NCI-H526 treated with DMSO at 0.1 percent for 48 hours (cell line): ENCODE results near the gene CAPN11.
"Not testable (repeated sequence)": the region's sequence is repeated elsewhere in the genome, so short reads cannot be mapped to it uniquely, and the experiment has no call there.

Source experiments
- DNase-seq: peaks from one replicate; lab custom pipeline; 2025; lab: John Stamatoyannopoulos, UW

CAPN11 gene

DNA sequence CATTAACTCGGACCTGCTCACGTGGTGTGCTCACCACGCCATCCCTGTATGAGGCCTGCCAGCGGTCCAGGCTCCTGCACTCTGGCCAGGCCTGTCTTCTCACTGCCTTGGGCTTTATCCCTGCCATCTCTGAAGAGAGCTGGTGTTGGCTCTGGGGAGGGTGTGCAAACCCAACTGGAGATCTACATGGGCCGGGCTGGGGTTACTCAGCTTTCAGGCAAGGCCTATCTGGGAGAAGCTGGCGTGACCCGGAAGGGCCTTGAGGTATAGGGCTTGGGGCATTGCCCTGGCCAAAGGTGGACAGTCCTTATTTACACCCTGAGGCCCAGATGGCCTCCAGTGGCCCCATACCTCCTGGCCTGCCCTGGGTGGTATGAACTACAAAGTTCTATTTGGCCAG is 69.8 kb downstream of the CAPN11 start:
- no peak for DNase-seq

DNA sequence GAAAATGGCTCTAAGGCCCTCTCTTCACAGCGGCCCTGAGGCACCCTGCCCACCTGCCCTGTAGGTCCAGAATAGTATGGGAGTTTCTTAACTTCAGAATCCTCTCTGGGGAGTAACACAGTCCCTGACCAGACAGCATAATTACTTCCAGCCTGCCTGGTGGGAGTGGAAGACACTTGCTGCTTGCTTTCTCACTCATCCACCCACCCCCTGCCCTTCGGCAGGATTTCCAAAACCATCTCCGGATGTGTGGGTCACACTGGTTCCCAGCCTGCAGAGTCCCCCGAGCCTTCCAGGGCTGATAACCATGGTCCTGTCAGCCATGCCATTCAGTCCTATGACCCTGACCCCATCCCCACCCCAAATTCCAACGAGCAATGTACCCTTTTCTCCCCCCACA is 70.2 kb downstream of the CAPN11 start:
- no peak for DNase-seq

DNA sequence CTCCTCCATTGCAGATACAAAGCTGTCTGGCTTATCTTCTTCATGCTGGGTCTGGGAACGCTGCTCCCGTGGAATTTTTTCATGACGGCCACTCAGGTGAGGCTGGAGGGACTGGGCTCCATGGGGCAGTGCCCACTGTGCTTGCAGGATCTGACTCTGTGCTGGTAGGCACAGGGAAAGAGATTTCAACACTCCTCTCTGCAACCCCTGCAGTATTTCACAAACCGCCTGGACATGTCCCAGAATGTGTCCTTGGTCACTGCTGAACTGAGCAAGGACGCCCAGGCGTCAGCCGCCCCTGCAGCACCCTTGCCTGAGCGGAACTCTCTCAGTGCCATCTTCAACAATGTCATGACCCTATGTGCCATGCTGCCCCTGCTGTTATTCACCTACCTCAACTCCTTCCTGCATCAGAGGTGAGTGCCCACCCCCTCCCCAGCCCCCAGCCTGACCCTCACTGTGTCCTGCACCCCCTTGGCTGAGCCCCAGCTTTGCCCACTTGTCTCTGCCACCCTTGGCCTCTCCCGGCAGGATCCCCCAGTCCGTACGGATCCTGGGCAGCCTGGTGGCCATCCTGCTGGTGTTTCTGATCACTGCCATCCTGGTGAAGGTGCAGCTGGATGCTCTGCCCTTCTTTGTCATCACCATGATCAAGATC is 70.9 kb downstream of the CAPN11 start:
- no peak for DNase-seq

DNA sequence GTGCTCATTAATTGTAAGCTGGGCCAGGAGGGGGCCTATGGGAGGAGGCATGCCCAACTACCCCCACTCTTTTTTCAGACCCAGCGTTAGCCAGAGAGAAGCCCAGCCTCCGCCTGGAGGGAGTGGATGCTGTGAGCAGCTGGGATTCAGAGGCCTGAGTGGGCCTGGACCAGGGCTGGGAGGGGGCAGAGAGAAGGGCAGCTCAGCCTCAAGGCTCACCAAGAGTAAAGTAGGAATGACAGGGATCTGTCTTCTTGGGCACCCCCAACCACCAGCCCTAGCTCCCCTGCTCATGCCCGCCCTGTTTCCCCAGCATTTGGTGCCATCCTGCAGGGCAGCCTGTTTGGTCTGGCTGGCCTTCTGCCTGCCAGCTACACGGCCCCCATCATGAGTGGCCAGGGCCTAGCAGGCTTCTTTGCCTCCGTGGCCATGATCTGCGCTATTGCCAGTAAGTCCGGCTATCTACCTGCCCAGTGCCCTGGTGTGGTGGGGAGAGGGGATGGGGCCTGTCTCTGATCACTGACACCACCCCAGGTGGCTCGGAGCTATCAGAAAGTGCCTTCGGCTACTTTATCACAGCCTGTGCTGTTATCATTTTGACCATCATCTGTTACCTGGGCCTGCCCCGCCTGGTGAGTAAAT is 71.5 kb downstream of the CAPN11 start:
- no peak for DNase-seq

DNA sequence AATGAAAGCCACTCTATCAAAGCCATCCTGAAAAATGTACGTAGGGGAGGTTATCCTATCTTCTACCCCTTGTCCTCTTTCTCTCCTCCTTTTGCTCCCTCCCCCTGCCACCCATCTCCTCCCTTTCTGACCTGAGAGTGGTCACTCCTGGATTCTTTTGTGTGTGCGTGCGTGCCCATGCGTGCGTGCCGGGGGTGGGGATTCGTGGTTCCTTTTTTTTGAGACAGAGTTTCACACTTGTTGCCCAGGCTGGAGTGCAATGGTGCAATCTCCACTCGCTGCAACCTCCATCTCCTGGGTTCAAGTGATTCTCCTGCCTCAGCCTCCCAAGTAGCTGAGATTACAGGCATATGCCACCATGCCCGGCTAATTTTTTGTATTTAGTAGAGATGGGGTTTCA is 72.8 kb downstream of the CAPN11 start:
- DNase-seq = not testable (repeated sequence)

DNA sequence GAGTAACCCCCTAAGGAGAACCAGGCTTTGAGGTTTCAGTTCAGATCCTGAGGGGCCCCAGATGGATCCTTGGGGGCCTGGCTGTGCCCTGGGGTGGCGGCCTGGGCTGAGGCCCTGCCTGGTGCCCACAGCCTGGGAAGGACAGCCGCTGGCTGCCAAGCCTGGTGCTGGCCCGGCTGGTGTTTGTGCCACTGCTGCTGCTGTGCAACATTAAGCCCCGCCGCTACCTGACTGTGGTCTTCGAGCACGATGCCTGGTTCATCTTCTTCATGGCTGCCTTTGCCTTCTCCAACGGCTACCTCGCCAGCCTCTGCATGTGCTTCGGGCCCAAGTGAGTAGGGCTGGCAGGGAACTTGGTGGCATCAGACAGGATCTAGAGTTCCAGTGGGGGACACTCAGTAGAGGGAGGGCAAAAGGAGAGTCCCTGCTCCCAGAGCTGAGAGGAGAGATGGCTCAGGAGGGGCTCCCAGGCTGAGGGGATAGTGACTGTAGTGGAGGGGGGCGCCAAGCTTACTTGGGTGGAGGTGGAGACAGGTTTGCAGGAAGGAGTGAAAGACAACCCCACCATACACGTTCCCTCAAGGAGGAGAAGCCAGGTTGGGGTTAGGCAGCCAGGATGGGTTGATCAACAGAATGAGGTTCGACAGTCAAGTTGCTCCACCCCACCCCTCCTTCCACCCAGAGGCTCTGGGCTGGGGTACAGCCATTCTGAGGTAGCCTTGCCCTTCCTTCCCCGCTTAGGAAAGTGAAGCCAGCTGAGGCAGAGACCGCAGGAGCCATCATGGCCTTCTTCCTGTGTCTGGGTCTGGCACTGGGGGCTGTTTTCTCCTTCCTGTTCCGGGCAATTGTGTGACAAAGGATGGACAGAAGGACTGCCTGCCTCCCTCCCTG is 74.3 kb downstream of the CAPN11 start:
- no peak for DNase-seq

DNA sequence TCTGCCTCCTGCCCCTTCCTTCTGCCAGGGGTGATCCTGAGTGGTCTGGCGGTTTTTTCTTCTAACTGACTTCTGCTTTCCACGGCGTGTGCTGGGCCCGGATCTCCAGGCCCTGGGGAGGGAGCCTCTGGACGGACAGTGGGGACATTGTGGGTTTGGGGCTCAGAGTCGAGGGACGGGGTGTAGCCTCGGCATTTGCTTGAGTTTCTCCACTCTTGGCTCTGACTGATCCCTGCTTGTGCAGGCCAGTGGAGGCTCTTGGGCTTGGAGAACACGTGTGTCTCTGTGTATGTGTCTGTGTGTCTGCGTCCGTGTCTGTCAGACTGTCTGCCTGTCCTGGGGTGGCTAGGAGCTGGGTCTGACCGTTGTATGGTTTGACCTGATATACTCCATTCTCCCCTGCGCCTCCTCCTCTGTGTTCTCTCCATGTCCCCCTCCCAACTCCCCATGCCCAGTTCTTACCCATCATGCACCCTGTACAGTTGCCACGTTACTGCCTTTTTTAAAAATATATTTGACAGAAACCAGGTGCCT is 75.0 kb downstream of the CAPN11 start:
- DNase-seq = no peak
